ENCODE results near the gene CCDC148.

DNA sequence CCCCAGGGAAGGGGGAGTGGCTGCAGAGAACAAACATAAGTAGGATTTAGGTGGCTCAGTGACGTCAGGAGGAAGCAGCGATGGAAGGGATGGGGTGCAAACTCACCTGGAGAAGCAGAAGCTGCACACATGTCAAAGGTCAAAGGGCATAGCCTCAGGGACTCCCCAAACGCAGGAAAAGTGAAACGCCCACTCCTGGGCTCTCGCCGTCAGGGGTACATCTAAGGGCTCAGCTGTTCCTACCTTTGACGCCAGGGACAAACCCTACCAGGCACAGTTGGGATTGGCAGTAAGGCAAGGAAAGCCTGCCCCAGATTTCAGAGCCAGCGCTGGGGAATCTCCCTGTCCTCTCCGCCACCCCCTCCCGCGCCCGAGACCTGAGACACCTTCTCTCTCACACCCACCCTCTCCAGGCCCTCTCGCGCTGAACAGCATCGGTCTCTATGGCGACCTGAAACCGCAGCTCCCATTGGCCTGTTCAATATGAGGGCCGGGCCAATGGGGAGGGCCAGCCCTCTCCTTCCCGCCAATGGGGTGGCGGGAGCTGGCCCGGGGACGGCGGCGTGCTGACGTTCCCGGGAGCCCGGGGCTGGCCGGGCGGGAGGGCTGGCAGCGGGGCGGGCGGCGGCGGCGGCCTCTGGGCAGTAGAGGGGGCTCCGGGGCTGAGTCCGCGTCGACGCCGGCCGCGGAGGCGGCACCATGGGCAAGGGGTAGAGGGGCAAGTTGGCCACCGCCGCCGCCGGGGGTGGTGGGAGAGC is at the start of gene CCDC148, which contains the start of gene PKP4:
- TF ChIP-seq FOXA1 (IDR thresholded peaks at IDR 0.05) (no peak), GABPA (IDR thresholded peaks at IDR 0.05 in 1 of 2, conservative IDR thresholded peaks at IDR 0.05 in 1 of 2) (no peak), JUND (IDR thresholded peaks at IDR 0.05) (no peak), RAD21 (IDR thresholded peaks at IDR 0.05) (no peak), YY1 (IDR thresholded peaks at IDR 0.05) (no peak), TAF1 (conservative IDR thresholded peaks at IDR 0.05) (no peak), MAX (IDR thresholded peaks at IDR 0.05) (no peak), SP1 (IDR thresholded peaks at IDR 0.05) (peak; percentile 65)
- TF ChIP-seq, protein P1, sequence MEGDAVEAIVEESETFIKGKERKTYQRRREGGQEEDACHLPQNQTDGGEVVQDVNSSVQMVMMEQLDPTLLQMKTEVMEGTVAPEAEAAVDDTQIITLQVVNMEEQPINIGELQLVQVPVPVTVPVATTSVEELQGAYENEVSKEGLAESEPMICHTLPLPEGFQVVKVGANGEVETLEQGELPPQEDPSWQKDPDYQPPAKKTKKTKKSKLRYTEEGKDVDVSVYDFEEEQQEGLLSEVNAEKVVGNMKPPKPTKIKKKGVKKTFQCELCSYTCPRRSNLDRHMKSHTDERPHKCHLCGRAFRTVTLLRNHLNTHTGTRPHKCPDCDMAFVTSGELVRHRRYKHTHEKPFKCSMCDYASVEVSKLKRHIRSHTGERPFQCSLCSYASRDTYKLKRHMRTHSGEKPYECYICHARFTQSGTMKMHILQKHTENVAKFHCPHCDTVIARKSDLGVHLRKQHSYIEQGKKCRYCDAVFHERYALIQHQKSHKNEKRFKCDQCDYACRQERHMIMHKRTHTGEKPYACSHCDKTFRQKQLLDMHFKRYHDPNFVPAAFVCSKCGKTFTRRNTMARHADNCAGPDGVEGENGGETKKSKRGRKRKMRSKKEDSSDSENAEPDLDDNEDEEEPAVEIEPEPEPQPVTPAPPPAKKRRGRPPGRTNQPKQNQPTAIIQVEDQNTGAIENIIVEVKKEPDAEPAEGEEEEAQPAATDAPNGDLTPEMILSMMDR (IDR thresholded peaks at IDR 0.05; ENCODE audit: low read depth, low read length, missing input control) = peak; percentile 21
- TF ChIP-seq, protein P2, sequence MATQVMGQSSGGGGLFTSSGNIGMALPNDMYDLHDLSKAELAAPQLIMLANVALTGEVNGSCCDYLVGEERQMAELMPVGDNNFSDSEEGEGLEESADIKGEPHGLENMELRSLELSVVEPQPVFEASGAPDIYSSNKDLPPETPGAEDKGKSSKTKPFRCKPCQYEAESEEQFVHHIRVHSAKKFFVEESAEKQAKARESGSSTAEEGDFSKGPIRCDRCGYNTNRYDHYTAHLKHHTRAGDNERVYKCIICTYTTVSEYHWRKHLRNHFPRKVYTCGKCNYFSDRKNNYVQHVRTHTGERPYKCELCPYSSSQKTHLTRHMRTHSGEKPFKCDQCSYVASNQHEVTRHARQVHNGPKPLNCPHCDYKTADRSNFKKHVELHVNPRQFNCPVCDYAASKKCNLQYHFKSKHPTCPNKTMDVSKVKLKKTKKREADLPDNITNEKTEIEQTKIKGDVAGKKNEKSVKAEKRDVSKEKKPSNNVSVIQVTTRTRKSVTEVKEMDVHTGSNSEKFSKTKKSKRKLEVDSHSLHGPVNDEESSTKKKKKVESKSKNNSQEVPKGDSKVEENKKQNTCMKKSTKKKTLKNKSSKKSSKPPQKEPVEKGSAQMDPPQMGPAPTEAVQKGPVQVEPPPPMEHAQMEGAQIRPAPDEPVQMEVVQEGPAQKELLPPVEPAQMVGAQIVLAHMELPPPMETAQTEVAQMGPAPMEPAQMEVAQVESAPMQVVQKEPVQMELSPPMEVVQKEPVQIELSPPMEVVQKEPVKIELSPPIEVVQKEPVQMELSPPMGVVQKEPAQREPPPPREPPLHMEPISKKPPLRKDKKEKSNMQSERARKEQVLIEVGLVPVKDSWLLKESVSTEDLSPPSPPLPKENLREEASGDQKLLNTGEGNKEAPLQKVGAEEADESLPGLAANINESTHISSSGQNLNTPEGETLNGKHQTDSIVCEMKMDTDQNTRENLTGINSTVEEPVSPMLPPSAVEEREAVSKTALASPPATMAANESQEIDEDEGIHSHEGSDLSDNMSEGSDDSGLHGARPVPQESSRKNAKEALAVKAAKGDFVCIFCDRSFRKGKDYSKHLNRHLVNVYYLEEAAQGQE (IDR thresholded peaks at IDR 0.05) = no peak
- TF ChIP-seq, protein P3, sequence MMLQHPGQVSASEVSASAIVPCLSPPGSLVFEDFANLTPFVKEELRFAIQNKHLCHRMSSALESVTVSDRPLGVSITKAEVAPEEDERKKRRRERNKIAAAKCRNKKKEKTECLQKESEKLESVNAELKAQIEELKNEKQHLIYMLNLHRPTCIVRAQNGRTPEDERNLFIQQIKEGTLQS (IDR thresholded peaks at IDR 0.05) = no peak
